Liver (tissue), 3 donors: ENCODE measurements around the gene SGCD.

Experiments
- EGR1 ChIP-seq, 2 donors: IDR thresholded peaks; 2 replicates each; pipeline ENCODE4 v1.6.1; 2016 to 2018; ENCODE audit warnings: antibody characterized with exemption in 2 of 2, low read depth in 2 of 2
- FOXA1 ChIP-seq: IDR thresholded peaks from 2 replicates; pipeline ENCODE4 v1.6.1; 2016; ENCODE audit warnings: antibody characterized with exemption
- GABPA ChIP-seq, 2 donors: IDR thresholded peaks in 1 of 2; conservative IDR thresholded peaks in 1 of 2; 2 replicates each; pipeline ENCODE4 v1.6.1; 2016; ENCODE audit warnings: antibody characterized with exemption in 2 of 2, mild to moderate bottlenecking in 1 of 2, moderate library complexity in 1 of 2
- NR2F2 ChIP-seq: IDR thresholded peaks from 2 replicates; pipeline ENCODE4 v1.6.1; 2016; ENCODE audit warnings: antibody characterized with exemption
- RAD21 ChIP-seq, 2 donors: IDR thresholded peaks; 2 replicates each; pipeline ENCODE4 v1.6.1; 2016; ENCODE audit warnings: antibody characterized with exemption in 2 of 2, mild to moderate bottlenecking in 2 of 2
- REST ChIP-seq: IDR thresholded peaks from 2 replicates; pipeline ENCODE4 v1.6.1; 2016; ENCODE audit warnings: antibody characterized with exemption, mild to moderate bottlenecking
- SP1 ChIP-seq: IDR thresholded peaks from 2 replicates; pipeline ENCODE4 v1.6.1; 2018; ENCODE audit warnings: antibody characterized with exemption, mild to moderate bottlenecking
- TAF1 ChIP-seq: conservative IDR thresholded peaks from 2 replicates; pipeline ENCODE4 v1.6.1; 2016; ENCODE audit warnings: antibody characterized with exemption, mild to moderate bottlenecking
- YY1 ChIP-seq: IDR thresholded peaks from 2 replicates; pipeline ENCODE4 v1.6.1; 2016; ENCODE audit warnings: antibody characterized with exemption, mild to moderate bottlenecking
- TF ChIP-seq, protein P1 (sequence below): fragments of 150-350 bp; IDR thresholded peaks from 2 replicates; pipeline ENCODE4 v1.5.1; 2017; ENCODE audit warnings: improper control_type of control experiment, low read depth, low read length; ENCODE audit not compliant: missing input control
- TF ChIP-seq, protein P2 (sequence below): IDR thresholded peaks from 2 replicates; pipeline ENCODE4 v1.6.1; 2016; ENCODE audit warnings: antibody characterized with exemption
- donor health status: healthy.
- donor health status: healthy.

DNA sequence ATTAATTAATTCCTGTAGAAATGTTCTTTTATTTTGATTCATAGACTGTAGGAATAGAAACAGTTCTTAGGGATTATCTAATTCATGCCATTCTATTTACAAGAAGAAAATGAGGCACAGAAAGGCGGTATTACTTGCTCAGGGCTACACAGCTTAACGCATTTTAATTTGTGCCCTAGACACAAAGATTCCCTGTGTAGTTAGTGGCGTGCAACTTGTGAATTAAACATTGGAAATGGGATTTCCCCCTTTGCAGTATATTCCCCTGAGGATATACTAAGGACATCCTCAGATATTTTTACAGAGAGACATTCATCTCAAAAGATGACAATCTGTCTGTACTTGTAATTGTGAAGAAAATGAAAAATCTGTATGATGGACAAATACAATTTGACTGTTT, 108.1 kb downstream of the SGCD start:
- TF ChIP-seq, protein P1, sequence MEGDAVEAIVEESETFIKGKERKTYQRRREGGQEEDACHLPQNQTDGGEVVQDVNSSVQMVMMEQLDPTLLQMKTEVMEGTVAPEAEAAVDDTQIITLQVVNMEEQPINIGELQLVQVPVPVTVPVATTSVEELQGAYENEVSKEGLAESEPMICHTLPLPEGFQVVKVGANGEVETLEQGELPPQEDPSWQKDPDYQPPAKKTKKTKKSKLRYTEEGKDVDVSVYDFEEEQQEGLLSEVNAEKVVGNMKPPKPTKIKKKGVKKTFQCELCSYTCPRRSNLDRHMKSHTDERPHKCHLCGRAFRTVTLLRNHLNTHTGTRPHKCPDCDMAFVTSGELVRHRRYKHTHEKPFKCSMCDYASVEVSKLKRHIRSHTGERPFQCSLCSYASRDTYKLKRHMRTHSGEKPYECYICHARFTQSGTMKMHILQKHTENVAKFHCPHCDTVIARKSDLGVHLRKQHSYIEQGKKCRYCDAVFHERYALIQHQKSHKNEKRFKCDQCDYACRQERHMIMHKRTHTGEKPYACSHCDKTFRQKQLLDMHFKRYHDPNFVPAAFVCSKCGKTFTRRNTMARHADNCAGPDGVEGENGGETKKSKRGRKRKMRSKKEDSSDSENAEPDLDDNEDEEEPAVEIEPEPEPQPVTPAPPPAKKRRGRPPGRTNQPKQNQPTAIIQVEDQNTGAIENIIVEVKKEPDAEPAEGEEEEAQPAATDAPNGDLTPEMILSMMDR, result no peak
- TF ChIP-seq YY1 (no peak), RAD21 (IDR thresholded peaks at IDR 0.05) (no peak), REST (no peak), EGR1 (IDR thresholded peaks at IDR 0.05; ENCODE audit: low read depth in 2 of 2) (no peak), FOXA1 (no peak), GABPA (IDR thresholded peaks at IDR 0.05 in 1 of 2, conservative IDR thresholded peaks at IDR 0.05 in 1 of 2) (no peak), SP1 (no peak), NR2F2 (no peak), TAF1 (no peak)
- TF ChIP-seq, protein P2, sequence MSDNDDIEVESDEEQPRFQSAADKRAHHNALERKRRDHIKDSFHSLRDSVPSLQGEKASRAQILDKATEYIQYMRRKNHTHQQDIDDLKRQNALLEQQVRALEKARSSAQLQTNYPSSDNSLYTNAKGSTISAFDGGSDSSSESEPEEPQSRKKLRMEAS, result no peak
